ENCODE data around the gene MCM9.

Gene MCM9

GRCh38 chr6:118897386-118897785 is 37.6 kb downstream of the MCM9 start:
- no peak for TF ChIP-seq SIN3A (IDR thresholded peaks at IDR 0.05; ENCODE audit: borderline replicate concordance, insufficient read depth, low read length)
- no peak for TF ChIP-seq TAF1 (IDR thresholded peaks at IDR 0.05; ENCODE audit: borderline replicate concordance, insufficient read depth, low read length)
- no peak for TF ChIP-seq FOXP2 (optimal IDR thresholded peaks at IDR 0.05; ENCODE audit: borderline replicate concordance, extremely low read depth, extremely low read length, insufficient read depth)
- TF ChIP-seq POLR2AphosphoS5 (IDR thresholded peaks at IDR 0.05; ENCODE audit: low read depth, low read length) = no peak
- no peak for TF ChIP-seq REST (IDR thresholded peaks at IDR 0.05; ENCODE audit: insufficient read depth in 1 of 2, low read depth in 2 of 2, low read length in 2 of 2)

GRCh38 chr6:118896339-118897136 is 38.4 kb downstream of the MCM9 start:
- TF ChIP-seq REST (IDR thresholded peaks at IDR 0.05; ENCODE audit: insufficient read depth in 1 of 2, low read depth in 2 of 2, low read length in 2 of 2) (no peak), SIN3A (IDR thresholded peaks at IDR 0.05; ENCODE audit: borderline replicate concordance, insufficient read depth, low read length) (no peak), FOXP2 (optimal IDR thresholded peaks at IDR 0.05; ENCODE audit: borderline replicate concordance, extremely low read depth, extremely low read length, insufficient read depth) (no peak), POLR2AphosphoS5 (IDR thresholded peaks at IDR 0.05; ENCODE audit: low read depth, low read length) (no peak), TAF1 (IDR thresholded peaks at IDR 0.05; ENCODE audit: borderline replicate concordance, insufficient read depth, low read length) (no peak)

GRCh38 chr6:118895859-118896258 is 39.1 kb downstream of the MCM9 start:
- no peak for TF ChIP-seq TAF1 (IDR thresholded peaks at IDR 0.05; ENCODE audit: borderline replicate concordance, insufficient read depth, low read length)
- no peak for TF ChIP-seq SIN3A (IDR thresholded peaks at IDR 0.05; ENCODE audit: borderline replicate concordance, insufficient read depth, low read length)
- no peak for TF ChIP-seq FOXP2 (optimal IDR thresholded peaks at IDR 0.05; ENCODE audit: borderline replicate concordance, extremely low read depth, extremely low read length, insufficient read depth)
- TF ChIP-seq REST (IDR thresholded peaks at IDR 0.05; ENCODE audit: insufficient read depth in 1 of 2, low read depth in 2 of 2, low read length in 2 of 2) = no peak
- no peak for TF ChIP-seq POLR2AphosphoS5 (IDR thresholded peaks at IDR 0.05; ENCODE audit: low read depth, low read length)

GRCh38 chr6:118895261-118895560 is 39.7 kb downstream of the MCM9 start:
- TF ChIP-seq SIN3A (IDR thresholded peaks at IDR 0.05; ENCODE audit: borderline replicate concordance, insufficient read depth, low read length) (no peak), FOXP2 (optimal IDR thresholded peaks at IDR 0.05; ENCODE audit: borderline replicate concordance, extremely low read depth, extremely low read length, insufficient read depth) (no peak), POLR2AphosphoS5 (IDR thresholded peaks at IDR 0.05; ENCODE audit: low read depth, low read length) (no peak), REST (IDR thresholded peaks at IDR 0.05; ENCODE audit: insufficient read depth in 1 of 2, low read depth in 2 of 2, low read length in 2 of 2) (no peak), TAF1 (IDR thresholded peaks at IDR 0.05; ENCODE audit: borderline replicate concordance, insufficient read depth, low read length) (no peak)
